IMR-90 (cell line): Measurements from ENCODE around the gene MYL11. TPM values are rescaled to one million over a fixed set of nuclear protein-coding genes. Genes with fewer than 3 reads are reported as not detected.

ENCODE experiments used
- ATAC-seq: fragments of 200-7000 bp; cut with Tn5 transposase; 2 replicates; pipeline ENCODE4 v1.9.1; 2020; ENCODE audit warnings: low read depth, mild to moderate bottlenecking, moderate library complexity
- BruUV-seq: library from RNA; stranded (reverse); fragments of 400-500 nt; replicated peaks from 2 replicates; lab custom pipeline; 2021; lab: Mats Ljungman, UMichigan
- CTCF ChIA-PET: fragments of 300-600 bp; formaldehyde crosslinking; extraction: SDS; loops from one replicate; lab custom pipeline; 2021; ENCODE audit warnings: antibody characterized with exemption; lab: Yijun Ruan, JAX
- POLR2A ChIA-PET: fragments of 300-600 bp; sonication (Branson Sonifier 250); formaldehyde crosslinking; loops from one replicate; lab custom pipeline; 2022; ENCODE audit warnings: antibody characterized with exemption; ENCODE audit not compliant: unreplicated experiment; lab: Charles Lee
- DNase-seq: peaks from one replicate; pipeline ENCODE4 v3.0.0; 2013
- H2AFZ ChIP-seq: replicated peaks from 2 replicates; pipeline ENCODE3; 2013; ENCODE audit warnings: low read length, mild to moderate bottlenecking; ENCODE audit not compliant: poor library complexity
- H2AK5ac ChIP-seq: 2 replicates; pipeline ENCODE4 v1.6.1; 2013; ENCODE audit warnings: low read depth, low read length, inconsistent platforms
- H2AK9ac ChIP-seq: replicated peaks from 2 replicates; pipeline ENCODE3; 2013; ENCODE audit warnings: mild to moderate bottlenecking, low read depth, low read length, moderate library complexity; ENCODE audit not compliant: poor library complexity
- H2BK120ac ChIP-seq: 2 replicates; pipeline ENCODE4 v1.6.1; 2013; ENCODE audit warnings: low read depth, low read length, inconsistent platforms
- H2BK15ac ChIP-seq: 3 replicates; pipeline ENCODE4 v1.6.1; 2013; ENCODE audit warnings: low read depth, low read length, inconsistent platforms
- H2BK20ac ChIP-seq: 2 replicates; pipeline ENCODE4 v1.6.1; 2013; ENCODE audit warnings: low read depth, mild to moderate bottlenecking, inconsistent platforms, low read length, moderate library complexity
- H2BK5ac ChIP-seq: 2 replicates; pipeline ENCODE4 v1.6.1; 2013; ENCODE audit warnings: mild to moderate bottlenecking, low read depth, low read length, inconsistent platforms; ENCODE audit not compliant: poor library complexity, severe bottlenecking
- H3K14ac ChIP-seq: replicated peaks from 2 replicates; pipeline ENCODE4 v1.6.1; 2013; ENCODE audit warnings: low read depth, low read length, inconsistent platforms
- H3K18ac ChIP-seq: 2 replicates; pipeline ENCODE4 v1.6.1; 2013; ENCODE audit warnings: low read depth, low read length, control low read depth
- H3K23ac ChIP-seq: 2 replicates; pipeline ENCODE4 v1.6.1; 2013; ENCODE audit warnings: low read depth, low read length, inconsistent platforms
- H3K27ac ChIP-seq: 2 replicates; pipeline ENCODE4 v1.5.1; 2013; ENCODE audit warnings: mild to moderate bottlenecking, control low read depth, low read length; ENCODE audit not compliant: insufficient read depth
- H3K27me3 ChIP-seq: 2 replicates; pipeline ENCODE4 v1.6.1; 2013; ENCODE audit warnings: low read length; ENCODE audit not compliant: control insufficient read depth, insufficient read depth
- H3K36me3 ChIP-seq: 2 replicates; pipeline ENCODE4 v1.6.1; 2013; ENCODE audit warnings: low read length, mixed read lengths; ENCODE audit not compliant: control insufficient read depth, insufficient read depth
- H3K4ac ChIP-seq: 2 replicates; pipeline ENCODE4 v1.6.1; 2013; ENCODE audit warnings: low read depth, low read length, inconsistent platforms
- H3K4me1 ChIP-seq: 2 replicates; pipeline ENCODE4 v1.6.1; 2013; ENCODE audit warnings: low read length, mixed read lengths; ENCODE audit not compliant: control insufficient read depth, insufficient read depth
- H3K4me2 ChIP-seq: 2 replicates; pipeline ENCODE4 v1.6.1; 2013; ENCODE audit warnings: low read depth, mild to moderate bottlenecking, control low read depth, low read length, moderate library complexity
- H3K4me3 ChIP-seq: 2 replicates; pipeline ENCODE4 v1.5.1; 2013; ENCODE audit warnings: low read depth, mild to moderate bottlenecking, control low read depth, low read length, moderate library complexity; ENCODE audit not compliant: insufficient read depth
- H3K56ac ChIP-seq: 2 replicates; pipeline ENCODE4 v1.6.1; 2013; ENCODE audit warnings: low read length, inconsistent platforms; ENCODE audit not compliant: insufficient read depth; ENCODE audit errors: extremely low read depth
- H3K79me1 ChIP-seq, 2 experiments: 2 replicates each; pipeline ENCODE4 v1.6.1; 2013; ENCODE audit warnings: low read length in 2 of 2, inconsistent platforms in 1 of 2, low read depth in 1 of 2
- H3K9ac ChIP-seq: 2 replicates; pipeline ENCODE4 v1.6.1; 2013; ENCODE audit warnings: low read depth, low read length, control low read depth
- H3K9me1 ChIP-seq: 2 replicates; pipeline ENCODE4 v1.6.1; 2013; ENCODE audit warnings: low read length, inconsistent platforms; ENCODE audit not compliant: insufficient read depth
- H3K9me3 ChIP-seq: 2 replicates; pipeline ENCODE4 v1.6.1; 2013; ENCODE audit warnings: low read length; ENCODE audit not compliant: control insufficient read depth, insufficient read depth
- H4K20me1 ChIP-seq: 2 replicates; pipeline ENCODE4 v1.6.1; 2013; ENCODE audit warnings: low read length, inconsistent platforms; ENCODE audit not compliant: insufficient read depth
- H4K5ac ChIP-seq: 2 replicates; pipeline ENCODE4 v1.6.1; 2013; ENCODE audit warnings: mild to moderate bottlenecking, low read depth, low read length, control low read depth
- H4K8ac ChIP-seq, 2 experiments: 2 replicates each; pipeline ENCODE4 v1.6.1; 2013; ENCODE audit warnings: low read depth in 2 of 2, low read length in 2 of 2, control low read depth in 1 of 2, inconsistent platforms in 1 of 2
- H4K91ac ChIP-seq: 2 replicates; pipeline ENCODE4 v1.6.1; 2013; ENCODE audit warnings: low read depth, low read length, inconsistent platforms; ENCODE audit not compliant: insufficient read depth
- CTCF ChIP-seq: conservative IDR thresholded peaks from 2 replicates; pipeline ENCODE4 v1.5.1; 2012; ENCODE audit warnings: mild to moderate bottlenecking, low read depth, low read length, improper control_type of control experiment
- WGBS, 2 experiments: methylation state at CpG; one replicate each; pipeline versions ENCODE4 v1.1.5 to v1.1.7; 2013; ENCODE audit warnings: missing lambda C conversion rate in 2 of 2; ENCODE audit not compliant: insufficient read length in 1 of 2; ENCODE audit errors: extremely low coverage in 2 of 2; 5-methylcytosine and 5-hydroxymethylcytosine counted together
- dilution Hi-C: fragments of 300-500 bp; cut with HindIII; formaldehyde crosslinking; loops from one replicate; pipeline ENCODE4 v1.14.3; 2018; ENCODE audit warnings: low sequenced_read_pairs; ENCODE audit not compliant: unreplicated experiment
- in situ Hi-C: fragments of 300-500 bp; cut with MboI; formaldehyde crosslinking; loops from 3 replicates; pipeline ENCODE4 v1.14.3; 2019; ENCODE audit warnings: low sequenced_read_pairs, inconsistent platforms, mixed read lengths
- intact Hi-C: fragments of 100-400 bp; cut with micrococcal nuclease; formaldehyde crosslinking; loops from 2 replicates; pipeline ENCODE4 v1.10.0; 2022
- polyA plus RNA-seq, 3 experiments: library from polyadenylated mRNA; depleted of rRNA; stranded (reverse); fragments of >200 nt; gene quantifications; 2 replicates each; pipeline ENCODE4 v1.2.3, GENCODE V29; 2012; ENCODE audit warnings: low replicate concordance in 1 of 3
- total RNA-seq: library from RNA; depleted of rRNA; stranded (reverse); fragments of >200 nt; gene quantifications from 2 replicates; pipeline ENCODE4 v1.2.3, GENCODE V29; 2012

Gene MYL11
- total and polyA plus RNA-seq, 2 of the 4 experiments (the other 2 are of a cell fraction), result 1.1 TPM; not detected in 1

- Histone ChIP-seq H2AK9ac (peak overlapping the region; percentile 99), H3K27ac (peak overlapping the region; percentile 82), H2BK5ac (peak overlapping the region; percentile 66), H3K27me3 (no peaks in the 10 kb centered on the region), H2AFZ (peak overlapping the region; percentile 64), H4K5ac (no peak overlapping the region), H2BK120ac (no peak overlapping the region), H3K4ac (peak overlapping the region; percentile 79), H2AK5ac (peak overlapping the region; percentile 90), H3K4me3 (peak overlapping the region; percentile 86), H3K4me2 (peak overlapping the region; percentile 99), H3K9ac (peak overlapping the region; percentile 90), H3K4me1 (peaks cover 3% of the 10 kb centered on the region; the same call in 1 of the 2 replicates), H3K23ac (peak overlapping the region; percentile 87), H2BK15ac (no peak overlapping the region), H4K20me1 (peaks cover 46% of the 10 kb centered on the region), H3K56ac (peak overlapping the region; percentile 45), H3K9me3 (no peaks in the 10 kb centered on the region), H3K9me1 (peaks cover 17% of the 10 kb centered on the region), H3K18ac (no peak overlapping the region), H2BK20ac (no peak overlapping the region), H3K14ac (peak overlapping the region; percentile 96), H4K91ac (peak overlapping the region; percentile 2; the same call in 1 of the 2 replicates), H3K79me1 (peaks cover 4 to 58% of the 10 kb centered on the region in 2 experiments; a peak in 3 of 4 replicates), H4K8ac (peak overlapping the region in 1 of 2 experiments; percentile 28; a peak in 1 of 4 replicates), H3K36me3 (peaks cover 14% of the 10 kb centered on the region; the same call in 1 of the 2 replicates)
- TF ChIP-seq CTCF, result no peak
- no peak for ATAC-seq
- ChIA-PET CTCF (interaction anchor here (1.0 kb wide), 1 partner anchor 26 kb away, joined by 3 read pairs; the partner anchor contains the start of gene ZNF48), POLR2A (no interaction called here)
- intact Hi-C loops (loop anchor here (1.0 to 2.0 kb wide), 2 partner anchors 41 to 276 kb away; no protein-coding TSS in a partner anchor), dilution Hi-C loops (no loop called here), in situ Hi-C loops (no loop called here)
- no TSS peak for BruUV-seq
- no CpG with 5 or more reads among the region's 4 CpGs for WGBS, 2 experiments
- DNase-seq, result no peak
These were observed 5.9 kb upstream of the MYL11 start for GRCh38 chr16:30368792-30369090.
